Osteocyte (in vitro differentiated cells): ENCODE measurements around the gene TMEM220. TPM values are rescaled to one million over a fixed set of nuclear protein-coding genes. Genes with fewer than 3 reads are reported as not detected.

ENCODE experiments used
- DNase-seq: peaks from one replicate; pipeline ENCODE4 v3.0.0; 2021; ENCODE audit warnings: mixed read lengths; ENCODE audit not compliant: unreplicated experiment; ENCODE audit errors: extremely low spot score
- H3K27ac Mint-ChIP-seq: one replicate; pipeline ENCODE4 v1.8.0; 2021; ENCODE audit warnings: mild to moderate bottlenecking, mixed read lengths; ENCODE audit not compliant: unreplicated experiment
- H3K27me3 Mint-ChIP-seq: one replicate; pipeline ENCODE4 v1.8.0; 2021; ENCODE audit warnings: mixed read lengths; ENCODE audit not compliant: unreplicated experiment
- H3K36me3 Mint-ChIP-seq: one replicate; pipeline ENCODE4 v1.8.0; 2021; ENCODE audit warnings: mixed read lengths; ENCODE audit not compliant: unreplicated experiment
- H3K4me1 Mint-ChIP-seq: one replicate; pipeline ENCODE4 v1.8.0; 2021; ENCODE audit warnings: mixed read lengths; ENCODE audit not compliant: unreplicated experiment
- H3K4me3 Mint-ChIP-seq: one replicate; pipeline ENCODE4 v1.8.0; 2021; ENCODE audit warnings: mild to moderate bottlenecking, moderate library complexity, mixed read lengths; ENCODE audit not compliant: unreplicated experiment
- H3K9me3 Mint-ChIP-seq: one replicate; pipeline ENCODE4 v1.8.0; 2021; ENCODE audit warnings: mixed read lengths; ENCODE audit not compliant: unreplicated experiment
- total RNA-seq: library from RNA; stranded (reverse); gene quantifications from 2 replicates; pipeline ENCODE4 v1.2.1, GENCODE V29; 2021
- TF ChIP-seq, protein P1 (sequence below): fragments of 200-600 bp; sonication (generic); IDR thresholded peaks from 2 replicates; pipeline ENCODE4 v1.5.0; 2021; ENCODE audit warnings: antibody characterized with exemption, mild to moderate bottlenecking, moderate library complexity

TMEM220 gene
- total RNA-seq, 1 donor from 2014 or later, result 6.8 TPM

DNA sequence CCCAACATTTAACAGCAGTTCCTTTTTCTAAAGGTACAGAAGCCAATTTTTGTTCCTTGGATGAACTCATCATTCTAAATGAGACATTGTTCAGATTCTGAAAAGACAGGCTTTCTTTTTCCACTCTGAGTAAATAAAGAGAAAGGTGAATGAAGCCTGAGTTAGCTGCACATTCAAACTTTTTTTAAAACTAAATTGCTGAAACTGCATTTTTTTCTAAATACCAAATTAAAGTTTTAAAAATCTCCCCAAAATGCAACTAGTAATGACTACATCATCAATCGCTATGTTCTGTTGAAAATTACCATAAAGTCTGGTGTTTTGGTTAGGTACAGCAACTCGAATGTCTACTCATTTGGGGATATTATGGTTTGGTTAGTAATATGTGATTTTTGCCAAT, 42.3 kb downstream of the TMEM220 start:
- no peak overlapping the region for H3K27ac Mint-ChIP-seq
- no peaks in the 10 kb centered on the region for H3K9me3 Mint-ChIP-seq
- H3K4me3 Mint-ChIP-seq, result no peak overlapping the region

DNA sequence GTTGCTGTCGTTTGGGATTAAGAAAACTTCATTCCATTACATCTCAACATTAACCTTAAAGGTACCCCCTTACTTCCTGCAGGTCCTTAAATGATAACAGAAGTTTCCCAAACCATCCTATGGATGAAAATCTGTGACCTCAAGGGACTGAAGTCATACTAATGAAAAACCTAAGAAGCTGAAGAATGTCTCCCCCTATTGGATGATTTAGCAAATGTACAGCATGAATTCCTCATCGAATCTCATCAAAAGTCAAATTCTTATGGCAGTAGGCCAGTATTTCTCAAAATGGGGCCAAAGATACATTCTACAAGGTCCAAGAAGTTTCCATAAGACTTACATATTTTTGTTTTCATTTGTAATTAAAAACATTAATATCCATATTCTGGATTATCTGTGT, 46.0 kb downstream of the TMEM220 start:
- TF ChIP-seq, protein P1, sequence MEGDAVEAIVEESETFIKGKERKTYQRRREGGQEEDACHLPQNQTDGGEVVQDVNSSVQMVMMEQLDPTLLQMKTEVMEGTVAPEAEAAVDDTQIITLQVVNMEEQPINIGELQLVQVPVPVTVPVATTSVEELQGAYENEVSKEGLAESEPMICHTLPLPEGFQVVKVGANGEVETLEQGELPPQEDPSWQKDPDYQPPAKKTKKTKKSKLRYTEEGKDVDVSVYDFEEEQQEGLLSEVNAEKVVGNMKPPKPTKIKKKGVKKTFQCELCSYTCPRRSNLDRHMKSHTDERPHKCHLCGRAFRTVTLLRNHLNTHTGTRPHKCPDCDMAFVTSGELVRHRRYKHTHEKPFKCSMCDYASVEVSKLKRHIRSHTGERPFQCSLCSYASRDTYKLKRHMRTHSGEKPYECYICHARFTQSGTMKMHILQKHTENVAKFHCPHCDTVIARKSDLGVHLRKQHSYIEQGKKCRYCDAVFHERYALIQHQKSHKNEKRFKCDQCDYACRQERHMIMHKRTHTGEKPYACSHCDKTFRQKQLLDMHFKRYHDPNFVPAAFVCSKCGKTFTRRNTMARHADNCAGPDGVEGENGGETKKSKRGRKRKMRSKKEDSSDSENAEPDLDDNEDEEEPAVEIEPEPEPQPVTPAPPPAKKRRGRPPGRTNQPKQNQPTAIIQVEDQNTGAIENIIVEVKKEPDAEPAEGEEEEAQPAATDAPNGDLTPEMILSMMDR, result peak; percentile 51
- H3K27me3 Mint-ChIP-seq, result no peaks in the 10 kb centered on the region
- no peak overlapping the region for H3K27ac Mint-ChIP-seq
- DNase-seq, result no peak
- H3K9me3 Mint-ChIP-seq, result no peaks in the 10 kb centered on the region
- no peak overlapping the region for H3K4me3 Mint-ChIP-seq
- H3K4me1 Mint-ChIP-seq, result peaks cover 21% of the 10 kb centered on the region
- H3K36me3 Mint-ChIP-seq, result peaks cover 46% of the 10 kb centered on the region

More for the DNA sequence above, 42.3 kb downstream of the TMEM220 start:
- no peaks in the 10 kb centered on the region for H3K27me3 Mint-ChIP-seq
- peaks cover 55% of the 10 kb centered on the region for H3K36me3 Mint-ChIP-seq
- no peak for DNase-seq
- peaks cover 8% of the 10 kb centered on the region for H3K4me1 Mint-ChIP-seq
- TF ChIP-seq, protein P1, result no peak

DNA sequence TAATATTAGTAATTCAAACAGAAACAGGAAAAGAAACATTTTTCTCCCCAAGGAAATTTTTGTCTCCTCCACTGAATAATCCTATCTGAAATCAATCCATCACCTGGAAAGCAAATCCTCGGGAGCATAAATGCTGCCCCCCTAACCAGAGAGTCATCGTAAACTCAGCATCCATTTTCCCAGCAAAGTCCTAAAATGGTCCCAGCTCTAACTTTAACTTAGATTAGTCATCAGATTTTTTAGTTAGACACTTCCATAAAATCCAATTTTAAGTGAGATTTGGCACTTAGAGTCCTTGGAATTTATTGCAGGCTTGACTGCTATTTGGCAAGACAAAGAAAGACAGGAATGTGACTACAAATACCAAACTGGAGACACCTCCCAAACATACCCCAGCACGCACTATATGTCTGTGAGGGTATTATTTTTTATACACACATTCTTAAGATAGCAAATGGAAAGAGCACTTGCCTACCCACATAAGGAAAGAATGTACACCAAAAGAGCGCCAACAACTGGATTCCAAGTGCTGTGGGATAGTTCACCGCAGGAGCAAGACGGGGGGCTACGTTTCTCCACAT, 47.9 kb downstream of the TMEM220 start:
- TF ChIP-seq, protein P1, result no peak
- Mint-ChIP-seq H3K27me3 (no peaks in the 10 kb centered on the region), H3K4me3 (no peak overlapping the region), H3K4me1 (peaks cover 21% of the 10 kb centered on the region), H3K36me3 (peaks cover 52% of the 10 kb centered on the region), H3K27ac (peak overlapping the region; percentile 77), H3K9me3 (no peaks in the 10 kb centered on the region)
- DNase-seq, result no peak

DNA sequence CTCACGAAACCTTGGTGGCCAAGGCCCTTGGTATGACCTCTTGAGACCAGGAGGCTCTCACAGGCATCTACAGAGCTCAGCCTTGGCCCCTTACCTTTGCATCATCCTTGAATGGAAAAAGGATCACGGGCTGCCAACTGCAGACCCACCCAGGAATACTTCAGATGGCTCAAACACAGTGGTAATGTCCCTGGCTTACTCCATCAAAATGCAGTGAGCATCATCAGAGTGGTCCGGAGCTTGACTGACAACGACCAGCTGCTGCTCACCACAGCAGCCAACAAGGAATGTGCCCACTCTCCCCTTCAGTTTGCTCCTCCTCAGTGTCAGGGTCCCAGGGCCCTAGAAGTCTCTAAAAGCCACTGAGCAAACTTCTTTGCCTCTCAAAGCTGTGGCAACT, 55.1 kb downstream of the TMEM220 start:
- Mint-ChIP-seq H3K4me3 (no peak overlapping the region), H3K36me3 (peaks cover 21% of the 10 kb centered on the region), H3K4me1 (peaks cover 4% of the 10 kb centered on the region), H3K27ac (no peak overlapping the region), H3K9me3 (no peaks in the 10 kb centered on the region), H3K27me3 (no peaks in the 10 kb centered on the region)
- DNase-seq, result no peak
- TF ChIP-seq, protein P1, result no peak

DNA sequence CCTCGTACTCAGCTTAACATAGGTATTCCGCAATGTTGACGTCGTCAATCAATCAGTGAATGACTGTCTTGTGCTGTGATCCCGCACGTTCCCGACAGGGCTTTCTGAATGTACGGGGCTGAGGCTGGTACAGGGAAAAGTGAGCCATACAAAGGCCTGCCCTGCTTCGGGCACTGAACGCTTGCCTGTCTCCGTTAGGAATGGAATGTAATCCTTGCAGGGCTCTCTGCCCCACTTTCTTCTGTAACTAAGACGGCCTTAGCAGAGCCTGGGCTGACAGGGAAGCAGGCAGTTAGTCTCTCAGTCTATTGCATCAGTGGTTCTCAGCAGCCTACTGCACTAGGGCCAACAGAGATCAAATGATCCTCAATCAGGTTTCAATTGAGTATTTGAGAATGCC, 56.5 kb downstream of the TMEM220 start:
- Mint-ChIP-seq H3K4me3 (no peak overlapping the region), H3K9me3 (no peaks in the 10 kb centered on the region), H3K27me3 (no peaks in the 10 kb centered on the region), H3K27ac (no peak overlapping the region), H3K36me3 (peaks cover 13% of the 10 kb centered on the region), H3K4me1 (peaks cover 12% of the 10 kb centered on the region)
- TF ChIP-seq, protein P1, result no peak
- no peak for DNase-seq
